MM.1S (cell line): ENCODE results near the gene SLC47A2.
"Not testable (repeated sequence)": the region's sequence is repeated elsewhere in the genome, so short reads cannot be mapped to it uniquely, and the experiment has no call there.

Experiments
- DNase-seq: peaks from one replicate; pipeline ENCODE4 v3.0.0-alpha.2; 2015
- H2AFZ ChIP-seq: fragments of 300-600 bp; sonication (generic); 2 replicates; pipeline ENCODE4 v1.6.0; 2016; ENCODE audit warnings: antibody characterized with exemption, low read length
- H3F3A ChIP-seq: fragments of 300-600 bp; sonication (generic); 2 replicates; pipeline ENCODE4 v1.6.1; 2016; ENCODE audit warnings: mild to moderate bottlenecking, antibody characterized with exemption, low read length, moderate library complexity, mixed read lengths; ENCODE audit not compliant: insufficient read depth
- H3K27ac ChIP-seq: fragments of 300-600 bp; sonication (generic); 2 replicates; pipeline ENCODE4 v1.5.1; 2016; ENCODE audit warnings: mild to moderate bottlenecking, low read length
- H3K27me3 ChIP-seq: fragments of 300-600 bp; sonication (generic); replicated peaks from 2 replicates; pipeline ENCODE4 v1.6.0; 2016; ENCODE audit warnings: low read length; ENCODE audit not compliant: insufficient read depth
- H3K36me3 ChIP-seq: fragments of 300-600 bp; sonication (generic); replicated peaks from 2 replicates; pipeline ENCODE4 v1.6.1; 2016; ENCODE audit warnings: mild to moderate bottlenecking, low read length, mixed read lengths; ENCODE audit not compliant: insufficient read depth
- H3K4me1 ChIP-seq: fragments of 300-600 bp; sonication (generic); 2 replicates; pipeline ENCODE4 v1.6.1; 2016; ENCODE audit warnings: low read length, mixed read lengths
- H3K4me2 ChIP-seq: fragments of 300-600 bp; sonication (generic); 2 replicates; pipeline ENCODE4 v1.6.0; 2016; ENCODE audit warnings: low read depth, low read length
- H3K4me3 ChIP-seq: fragments of 300-600 bp; sonication (generic); 2 replicates; pipeline ENCODE4 v1.5.1; 2016; ENCODE audit warnings: low read length, mixed read lengths
- H3K79me2 ChIP-seq: fragments of 300-600 bp; sonication (generic); 2 replicates; pipeline ENCODE4 v1.6.1; 2016; ENCODE audit warnings: mixed run types, low read length, mixed read lengths
- H3K9ac ChIP-seq: fragments of 300-600 bp; sonication (generic); 2 replicates; pipeline ENCODE4 v1.6.1; 2016; ENCODE audit warnings: low read length, mixed read lengths
- H3K9me2 ChIP-seq: fragments of 300-600 bp; sonication (generic); replicated peaks from 2 replicates; pipeline ENCODE4 v1.6.1; 2016; ENCODE audit warnings: mild to moderate bottlenecking, low read length, mixed read lengths; ENCODE audit not compliant: insufficient read depth
- H3K9me3 ChIP-seq: fragments of 300-600 bp; sonication (generic); replicated peaks from 2 replicates; pipeline ENCODE4 v1.6.1; 2016; ENCODE audit warnings: mild to moderate bottlenecking, low read length, mixed read lengths; ENCODE audit not compliant: insufficient read depth
- H4K20me1 ChIP-seq: fragments of 300-600 bp; sonication (generic); 2 replicates; pipeline ENCODE4 v1.6.1; 2016; ENCODE audit warnings: mild to moderate bottlenecking, low read length, moderate library complexity, mixed read lengths; ENCODE audit not compliant: insufficient read depth
- EZH2 ChIP-seq: fragments of 300-600 bp; sonication (generic); optimal IDR thresholded peaks from 2 replicates; pipeline ENCODE3; 2017; ENCODE audit warnings: low read depth, mild to moderate bottlenecking, antibody characterized with exemption, low read length, mixed read lengths
- EZH2phosphoT487 ChIP-seq: fragments of 300-600 bp; sonication (generic); IDR thresholded peaks from 2 replicates; pipeline ENCODE4 v1.6.1; 2018; ENCODE audit warnings: antibody characterized with exemption, low read length
- TF ChIP-seq, protein P1 (sequence below): fragments of 300-600 bp; sonication (generic); IDR thresholded peaks from 2 replicates; pipeline ENCODE4 v1.5.1; 2016; ENCODE audit warnings: antibody characterized with exemption, low read length, mixed read lengths

Gene SLC47A2, protein sequence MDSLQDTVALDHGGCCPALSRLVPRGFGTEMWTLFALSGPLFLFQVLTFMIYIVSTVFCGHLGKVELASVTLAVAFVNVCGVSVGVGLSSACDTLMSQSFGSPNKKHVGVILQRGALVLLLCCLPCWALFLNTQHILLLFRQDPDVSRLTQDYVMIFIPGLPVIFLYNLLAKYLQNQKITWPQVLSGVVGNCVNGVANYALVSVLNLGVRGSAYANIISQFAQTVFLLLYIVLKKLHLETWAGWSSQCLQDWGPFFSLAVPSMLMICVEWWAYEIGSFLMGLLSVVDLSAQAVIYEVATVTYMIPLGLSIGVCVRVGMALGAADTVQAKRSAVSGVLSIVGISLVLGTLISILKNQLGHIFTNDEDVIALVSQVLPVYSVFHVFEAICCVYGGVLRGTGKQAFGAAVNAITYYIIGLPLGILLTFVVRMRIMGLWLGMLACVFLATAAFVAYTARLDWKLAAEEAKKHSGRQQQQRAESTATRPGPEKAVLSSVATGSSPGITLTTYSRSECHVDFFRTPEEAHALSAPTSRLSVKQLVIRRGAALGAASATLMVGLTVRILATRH

DNA sequence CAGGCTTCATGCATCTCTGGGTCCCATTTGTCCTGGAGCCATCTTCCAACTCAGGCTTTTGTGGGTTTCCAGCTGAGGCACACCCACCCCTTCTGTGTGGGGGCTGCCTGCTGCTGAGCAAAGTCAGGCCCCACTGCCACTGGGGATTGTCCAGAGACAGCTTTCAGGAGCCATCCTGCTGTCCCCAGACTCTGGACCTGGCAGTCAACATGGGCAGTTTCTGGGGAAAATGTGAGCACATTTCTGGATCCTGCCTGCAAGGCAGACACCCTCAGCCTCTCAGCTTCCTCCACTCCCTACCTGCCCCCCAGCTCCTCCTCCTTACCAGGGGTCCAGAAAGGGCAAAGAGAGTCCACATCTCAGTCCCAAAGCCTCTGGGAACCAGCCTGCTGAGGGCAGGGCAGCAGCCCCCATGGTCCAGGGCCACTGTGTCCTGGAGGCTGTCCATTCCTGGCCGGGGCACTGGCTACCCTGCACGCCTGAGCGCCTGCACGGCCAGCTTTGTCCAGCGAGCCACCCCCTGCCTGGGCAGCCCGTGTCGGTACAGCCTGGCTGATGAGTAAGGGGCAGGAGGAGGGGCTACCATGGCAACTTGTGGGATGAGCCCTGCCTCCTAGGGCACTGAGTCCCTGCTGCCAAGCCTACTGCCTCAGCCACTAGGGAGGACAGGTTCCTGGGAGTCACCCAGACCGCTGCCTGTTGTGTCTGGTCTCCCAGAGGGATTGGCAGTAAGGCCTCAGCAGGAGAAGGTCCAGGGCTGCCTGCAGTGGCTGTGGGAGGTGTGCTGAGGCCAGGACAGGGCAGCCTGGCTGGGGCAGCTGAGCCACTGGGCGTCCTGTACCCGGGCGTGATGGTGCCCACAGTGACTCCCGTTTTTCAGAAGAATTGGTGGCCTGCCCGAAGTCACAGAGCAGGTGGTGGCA lies at the start of gene SLC47A2:
TSS of gene SLC47A2 (minus strand) at position 477 of the 923 bp plus-strand sequence. CDS start at position 448, 29 bp downstream.
- TF ChIP-seq, protein P1, sequence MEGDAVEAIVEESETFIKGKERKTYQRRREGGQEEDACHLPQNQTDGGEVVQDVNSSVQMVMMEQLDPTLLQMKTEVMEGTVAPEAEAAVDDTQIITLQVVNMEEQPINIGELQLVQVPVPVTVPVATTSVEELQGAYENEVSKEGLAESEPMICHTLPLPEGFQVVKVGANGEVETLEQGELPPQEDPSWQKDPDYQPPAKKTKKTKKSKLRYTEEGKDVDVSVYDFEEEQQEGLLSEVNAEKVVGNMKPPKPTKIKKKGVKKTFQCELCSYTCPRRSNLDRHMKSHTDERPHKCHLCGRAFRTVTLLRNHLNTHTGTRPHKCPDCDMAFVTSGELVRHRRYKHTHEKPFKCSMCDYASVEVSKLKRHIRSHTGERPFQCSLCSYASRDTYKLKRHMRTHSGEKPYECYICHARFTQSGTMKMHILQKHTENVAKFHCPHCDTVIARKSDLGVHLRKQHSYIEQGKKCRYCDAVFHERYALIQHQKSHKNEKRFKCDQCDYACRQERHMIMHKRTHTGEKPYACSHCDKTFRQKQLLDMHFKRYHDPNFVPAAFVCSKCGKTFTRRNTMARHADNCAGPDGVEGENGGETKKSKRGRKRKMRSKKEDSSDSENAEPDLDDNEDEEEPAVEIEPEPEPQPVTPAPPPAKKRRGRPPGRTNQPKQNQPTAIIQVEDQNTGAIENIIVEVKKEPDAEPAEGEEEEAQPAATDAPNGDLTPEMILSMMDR: no peak
- TF ChIP-seq EZH2phosphoT487: no peak
- no peak for TF ChIP-seq EZH2

DNA sequence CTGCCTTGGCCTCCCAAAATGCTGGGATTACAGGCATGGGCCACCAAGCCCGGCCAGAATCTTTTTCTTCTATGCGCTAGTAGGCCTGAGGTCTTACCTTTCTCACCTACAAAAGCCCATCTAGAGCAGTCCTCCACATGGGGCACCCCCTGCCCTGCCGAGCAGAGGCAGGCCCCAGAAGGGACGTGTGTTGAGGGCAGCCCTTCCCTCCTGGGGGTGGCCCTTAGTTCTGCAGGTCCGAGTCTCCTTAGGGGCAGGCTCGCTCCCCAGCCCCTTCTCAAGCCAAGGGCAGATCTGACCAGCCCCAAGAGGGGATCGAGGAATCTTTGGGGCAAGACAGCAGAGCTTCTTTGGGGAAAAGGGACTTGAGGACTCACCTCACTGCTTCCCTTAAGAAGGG lies 49.6 kb upstream of the SLC47A2 start:
- no peak overlapping the region for H3K4me2 ChIP-seq
- no peak overlapping the region for H2AFZ ChIP-seq

More for the DNA sequence above, at the start of gene SLC47A2:
- Histone ChIP-seq H3K36me3 (no peaks in the 10 kb centered on the region), H3K27ac (no peak within 1 kb of the TSS), H3K4me3 (no peak within 1 kb of the TSS), H3K79me2 (no peaks in the 10 kb centered on the region), H3K4me1 (no peaks in the 10 kb centered on the region), H3K9me2 (no peaks in the 10 kb centered on the region), H3K27me3 (no peaks in the 10 kb centered on the region), H4K20me1 (no peaks in the 10 kb centered on the region), H3K9me3 (no peaks in the 10 kb centered on the region), H3K9ac (no peak within 1 kb of the TSS), H3F3A (no peaks in the 10 kb centered on the region), H3K4me2 (no peak within 1 kb of the TSS), H2AFZ (no peak within 1 kb of the TSS)
- DNase-seq: no peak

DNA sequence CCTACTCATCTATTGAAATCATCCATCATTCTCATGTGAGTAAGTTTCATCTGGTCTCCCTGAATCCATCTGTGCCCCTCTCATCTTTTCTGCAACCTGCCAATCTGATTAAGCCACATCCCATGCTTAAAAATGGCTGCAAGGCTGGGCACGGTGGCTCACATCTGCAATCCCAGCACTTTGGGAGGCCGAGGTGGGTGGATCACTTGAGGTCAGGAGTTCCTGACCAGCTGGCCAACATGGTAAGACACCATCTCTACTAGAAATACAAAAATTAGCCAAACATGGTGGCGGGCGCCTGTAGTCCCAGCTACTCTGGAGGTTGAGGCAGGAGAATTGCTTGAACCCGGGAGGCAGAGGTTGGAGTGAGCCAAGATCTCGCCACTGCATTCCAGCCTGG lies 47.6 kb upstream of the SLC47A2 start:
- not testable (repeated sequence) for H2AFZ ChIP-seq, H3K9me2 ChIP-seq, H3K4me1 ChIP-seq, DNase-seq, H3K27ac ChIP-seq, H3K79me2 ChIP-seq, H3K9ac ChIP-seq, H3K4me3 ChIP-seq, H4K20me1 ChIP-seq, H3K9me3 ChIP-seq, H3K4me2 ChIP-seq, H3K36me3 ChIP-seq, H3F3A ChIP-seq
- peaks cover 14% of the 10 kb centered on the region for H3K27me3 ChIP-seq

More for the DNA sequence above, 49.6 kb upstream of the SLC47A2 start:
- DNase-seq: no peak
- no peak overlapping the region for H3K9ac ChIP-seq
- H3F3A ChIP-seq: no peaks in the 10 kb centered on the region
- H3K9me3 ChIP-seq: no peaks in the 10 kb centered on the region
- H4K20me1 ChIP-seq: no peaks in the 10 kb centered on the region
- no peak overlapping the region for H3K4me3 ChIP-seq
- TF ChIP-seq EZH2phosphoT487: no peak
- TF ChIP-seq, protein P1: no peak
- TF ChIP-seq EZH2: no peak
- H3K79me2 ChIP-seq: no peaks in the 10 kb centered on the region
- H3K4me1 ChIP-seq: no peaks in the 10 kb centered on the region
- no peaks in the 10 kb centered on the region for H3K36me3 ChIP-seq
- no peaks in the 10 kb centered on the region for H3K9me2 ChIP-seq
- H3K27ac ChIP-seq: no peak overlapping the region
- H3K27me3 ChIP-seq: peaks cover 7% of the 10 kb centered on the region
